SK-N-SH (cell line): ENCODE results near the gene CLEC4E. TPM values are rescaled to one million over a fixed set of nuclear protein-coding genes. Genes with fewer than 3 reads are reported as not detected.

ENCODE experiments used
- CTCF ChIA-PET: fragments of 300-600, 350-600 bp; formaldehyde crosslinking; extraction: SDS; loops from one replicate; lab custom pipeline; 2021; lab: Yijun Ruan, JAX
- POLR2A ChIA-PET: fragments of 350-600 bp; sonication (Branson Sonifier 250); formaldehyde crosslinking; extraction: SDS; loops from one replicate; lab custom pipeline; 2020; ENCODE audit warnings: antibody characterized with exemption, inconsistent platforms; lab: Yijun Ruan, JAX
- DNase-seq: peaks from one replicate; pipeline ENCODE4 v3.0.0; 2012
- H2AFZ ChIP-seq: fragments of 200-600 bp; sonication (generic); 2 replicates; pipeline ENCODE4 v1.8.1; 2016; ENCODE audit warnings: antibody characterized with exemption, mild to moderate bottlenecking, low read depth
- H3F3A ChIP-seq: fragments of 200-600 bp; sonication (generic); replicated peaks from 2 replicates; pipeline ENCODE3; 2016; ENCODE audit warnings: antibody characterized with exemption, mild to moderate bottlenecking; ENCODE audit not compliant: insufficient read depth
- H3K27ac ChIP-seq, 2 experiments: fragments of 200-500 bp in 1 of 2; fragments of 200-600 bp in 1 of 2; sonication (Bioruptor generic) in 1 of 2; sonication (generic), shearing (Covaris generic) in 1 of 2; 2 replicates each; pipeline versions ENCODE4 v1.5.1 to v1.6.1; 2014 to 2016; ENCODE audit warnings: low read depth in 2 of 2, inconsistent platforms in 1 of 2, low read length in 1 of 2, mild to moderate bottlenecking in 1 of 2, mixed read lengths in 1 of 2
- H3K27me3 ChIP-seq: fragments of 200-600 bp; sonication (generic), shearing (Covaris generic); 2 replicates; pipeline ENCODE4 v1.6.1; 2016; ENCODE audit warnings: mixed run types; ENCODE audit not compliant: insufficient read depth
- H3K36me3 ChIP-seq, 2 experiments: fragments of 200-500 bp in 1 of 2; fragments of 200-600 bp in 1 of 2; sonication (Bioruptor generic) in 1 of 2; sonication (generic) in 1 of 2; replicated peaks in 1 of 2; 2 replicates each; pipeline versions ENCODE3 to v1.5.1; 2014 to 2016; ENCODE audit warnings: low read length in 1 of 2, mild to moderate bottlenecking in 1 of 2; ENCODE audit not compliant: insufficient read depth in 2 of 2, control insufficient read depth in 1 of 2
- H3K4me1 ChIP-seq, 2 experiments: fragments of 200-500 bp in 1 of 2; fragments of 200-600 bp in 1 of 2; sonication (Bioruptor generic) in 1 of 2; sonication (generic), shearing (Covaris generic) in 1 of 2; 2 replicates each; pipeline versions ENCODE4 v1.5.1 to v1.6.1; 2014 to 2016; ENCODE audit warnings: low read depth in 1 of 2, low read length in 1 of 2, mixed run types in 1 of 2; ENCODE audit not compliant: insufficient read depth in 2 of 2, control insufficient read depth in 1 of 2
- H3K4me2 ChIP-seq: fragments of 200-600 bp; sonication (generic), shearing (Covaris generic); 2 replicates; pipeline ENCODE4 v1.6.1; 2017; ENCODE audit warnings: mixed run types
- H3K4me3 ChIP-seq, 2 experiments: fragments of 200-500 bp in 1 of 2; fragments of 200-600 bp in 1 of 2; sonication (Bioruptor generic) in 1 of 2; sonication (generic), shearing (Covaris generic) in 1 of 2; 2 replicates each; pipeline versions ENCODE4 v1.5.1 to v1.8.1; 2014 to 2016; ENCODE audit warnings: low read depth in 2 of 2, inconsistent platforms in 1 of 2, low read length in 1 of 2, mild to moderate bottlenecking in 1 of 2, mixed read lengths in 1 of 2, moderate library complexity in 1 of 2
- H3K79me2 ChIP-seq: fragments of 200-600 bp; sonication (generic); 2 replicates; pipeline ENCODE4 v1.8.1; 2017; ENCODE audit warnings: mild to moderate bottlenecking; ENCODE audit not compliant: insufficient read depth
- H3K9ac ChIP-seq: fragments of 200-600 bp; sonication (generic); 2 replicates; pipeline ENCODE4 v1.6.1; 2017; ENCODE audit warnings: mixed run types
- H3K9me2 ChIP-seq: fragments of 200-600 bp; sonication (generic); 2 replicates; pipeline ENCODE4 v1.6.1; 2017; ENCODE audit warnings: mixed run types
- H3K9me3 ChIP-seq: fragments of 200-600 bp; sonication (generic); 2 replicates; pipeline ENCODE4 v1.6.1; 2017; ENCODE audit warnings: mixed run types, mild to moderate bottlenecking, moderate library complexity
- H4K20me1 ChIP-seq: fragments of 200-600 bp; sonication (generic); 2 replicates; pipeline ENCODE4 v1.6.1; 2017; ENCODE audit warnings: mild to moderate bottlenecking, mixed run types; ENCODE audit not compliant: insufficient read depth
- CHD2 ChIP-seq: fragments of 150-350 bp; IDR thresholded peaks from 2 replicates; pipeline ENCODE4 v1.6.1; 2018; ENCODE audit warnings: low read length; ENCODE audit not compliant: partially characterized antibody
- CTCF ChIP-seq: fragments of 200-600 bp; sonication (generic); IDR thresholded peaks from 2 replicates; pipeline ENCODE4 v1.6.1; 2017; ENCODE audit warnings: antibody characterized with exemption, mild to moderate bottlenecking, moderate library complexity
- FOSL2 ChIP-seq: IDR thresholded peaks from 2 replicates; pipeline ENCODE4 v1.4.0; 2012; ENCODE audit warnings: low read depth, mild to moderate bottlenecking, moderate library complexity, borderline replicate concordance
- GABPA ChIP-seq: IDR thresholded peaks from 2 replicates; pipeline ENCODE4 v1.4.0; 2012; ENCODE audit warnings: low read depth, mild to moderate bottlenecking
- GATA2 ChIP-seq: sonication (generic); formaldehyde crosslinking; IDR thresholded peaks from 2 replicates; pipeline ENCODE4 v1.5.0; 2020; ENCODE audit warnings: mild to moderate bottlenecking, missing genetic modification reagents
- IRF3 ChIP-seq: fragments of 150-350 bp; IDR thresholded peaks from 2 replicates; pipeline ENCODE4 v1.6.1; 2016; ENCODE audit warnings: mild to moderate bottlenecking, low read depth, low read length
- JUND ChIP-seq: IDR thresholded peaks from 2 replicates; pipeline ENCODE4 v1.4.0; 2012
- MXI1 ChIP-seq: IDR thresholded peaks from 2 replicates; pipeline ENCODE4 v1.6.1; 2012; ENCODE audit warnings: mild to moderate bottlenecking, low read depth, low read length, improper control_type of control experiment
- RAD21 ChIP-seq: IDR thresholded peaks from 2 replicates; pipeline ENCODE4 v1.6.1; 2012; ENCODE audit warnings: mild to moderate bottlenecking, low read length
- RCOR1 ChIP-seq: fragments of 150-350 bp; IDR thresholded peaks from 2 replicates; pipeline ENCODE4 v1.6.1; 2017; ENCODE audit warnings: antibody characterized with exemption, low read length
- RFX5 ChIP-seq: IDR thresholded peaks from 2 replicates; pipeline ENCODE4 v1.6.1; 2012; ENCODE audit warnings: mild to moderate bottlenecking, improper control_type of control experiment, low read length
- RXRA ChIP-seq: IDR thresholded peaks from 2 replicates; pipeline ENCODE4 v1.4.0; 2012; ENCODE audit warnings: low read depth, mild to moderate bottlenecking, borderline replicate concordance
- SMC3 ChIP-seq: IDR thresholded peaks from 2 replicates; pipeline ENCODE4 v1.6.1; 2012; ENCODE audit warnings: low read depth, low read length, improper control_type of control experiment
- WGBS: methylation state at CpG from one replicate; pipeline ENCODE4 v1.1.6; 2017; ENCODE audit warnings: low lambda C conversion rate; 5-methylcytosine and 5-hydroxymethylcytosine counted together
- polyA plus RNA-seq, 3 experiments: library from polyadenylated mRNA; depleted of rRNA; stranded (reverse); fragments of >200 nt; gene quantifications; 2 replicates each; pipeline ENCODE4 v1.2.3, GENCODE V29; 2012
- TF ChIP-seq, protein P1 (sequence below): IDR thresholded peaks from 2 replicates; pipeline ENCODE4; 2012

The CLEC4E gene
- polyA plus RNA-seq, 1 of the 3 experiments (the other 2 are of a cell fraction): not detected

- TF ChIP-seq CTCF: no peak
- no peak for TF ChIP-seq GATA2 (CRISPR knock-in tag)
- no peak for TF ChIP-seq IRF3
- TF ChIP-seq FOSL2: no peak
Observed at GRCh38 chr12:8581098-8581784, 40.5 kb upstream of the CLEC4E start (continued).

- H3K27me3 ChIP-seq: peaks cover 11% of the 10 kb centered on the region; the same call in 1 of the 2 replicates
- no peak overlapping the region for H3K9ac ChIP-seq
- TF ChIP-seq, protein P1, sequence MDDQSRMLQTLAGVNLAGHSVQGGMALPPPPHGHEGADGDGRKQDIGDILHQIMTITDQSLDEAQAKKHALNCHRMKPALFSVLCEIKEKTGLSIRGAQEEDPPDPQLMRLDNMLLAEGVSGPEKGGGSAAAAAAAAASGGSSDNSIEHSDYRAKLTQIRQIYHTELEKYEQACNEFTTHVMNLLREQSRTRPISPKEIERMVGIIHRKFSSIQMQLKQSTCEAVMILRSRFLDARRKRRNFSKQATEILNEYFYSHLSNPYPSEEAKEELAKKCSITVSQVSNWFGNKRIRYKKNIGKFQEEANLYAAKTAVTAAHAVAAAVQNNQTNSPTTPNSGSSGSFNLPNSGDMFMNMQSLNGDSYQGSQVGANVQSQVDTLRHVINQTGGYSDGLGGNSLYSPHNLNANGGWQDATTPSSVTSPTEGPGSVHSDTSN: no peak
- no peak for TF ChIP-seq JUND
- no peak for TF ChIP-seq CTCF
- no peak for TF ChIP-seq SMC3
- TF ChIP-seq GATA2 (CRISPR knock-in tag): no peak
- no peak for TF ChIP-seq MXI1
- no peak for TF ChIP-seq GABPA
- no peak for TF ChIP-seq RAD21
- TF ChIP-seq RXRA: no peak
- TF ChIP-seq RFX5: no peak
- no peak for TF ChIP-seq RCOR1
- no peak for TF ChIP-seq CHD2
- no peaks in the 10 kb centered on the region for H3K79me2 ChIP-seq
- ChIA-PET CTCF (interaction anchor here (2.8 kb wide), 1 partner anchor 34 kb away, joined by 12 read pairs; no protein-coding TSS in a partner anchor), POLR2A (no interaction called here)
- H3F3A ChIP-seq: no peaks in the 10 kb centered on the region
- WGBS: 11% methylated on average over 3 of the region's 3 CpGs
- no peaks in the 10 kb centered on the region for H3K9me2 ChIP-seq
- H4K20me1 ChIP-seq: no peaks in the 10 kb centered on the region
- H2AFZ ChIP-seq: no peak overlapping the region
- no peak for DNase-seq
- no peaks in the 10 kb centered on the region for H3K9me3 ChIP-seq
- H3K36me3 ChIP-seq: no peaks in the 10 kb centered on the region
- H3K4me2 ChIP-seq: no peak overlapping the region
- H3K27ac ChIP-seq: no peak overlapping the region
- no peak overlapping the region for H3K4me3 ChIP-seq
- no peaks in the 10 kb centered on the region for H3K4me1 ChIP-seq
Observed at GRCh38 chr12:8577879-8578278, 37.2 kb upstream of the CLEC4E start.
